HepG2 (cell line): ENCODE results near the gene RNF114. TPM values are rescaled to one million over a fixed set of nuclear protein-coding genes. Genes with fewer than 3 reads are reported as not detected.

Experiments
- FOXO1 ChIP-seq: sonication (generic); formaldehyde crosslinking; IDR thresholded peaks from 2 replicates; pipeline ENCODE4 v1.4.0; 2020; ENCODE audit warnings: missing genetic modification reagents
- JUN ChIP-seq: sonication (generic); formaldehyde crosslinking; IDR thresholded peaks from 2 replicates; pipeline ENCODE4 v1.4.0; 2020; ENCODE audit warnings: mild to moderate bottlenecking, missing genetic modification reagents
- NRL ChIP-seq: sonication (generic); formaldehyde crosslinking; IDR thresholded peaks from 2 replicates; pipeline ENCODE4 v1.5.0; 2020; ENCODE audit warnings: missing genetic modification reagents, mild to moderate bottlenecking, moderate library complexity, borderline replicate concordance
- POLR2AphosphoS5 ChIP-seq: IDR thresholded peaks from 2 replicates; pipeline ENCODE4 v1.6.1; 2012; ENCODE audit warnings: low read depth, low read length
- RFX5 ChIP-seq: IDR thresholded peaks from 2 replicates; pipeline ENCODE4 v1.6.1; 2011; ENCODE audit warnings: low read depth, low read length, improper control_type of control experiment
- TMF1 ChIP-seq: sonication (generic); formaldehyde crosslinking; IDR thresholded peaks from 2 replicates; pipeline ENCODE4 v1.8.1; 2022; ENCODE audit warnings: low read depth, missing genetic modification reagents
- ZNF10 ChIP-seq: sonication (generic); formaldehyde crosslinking; IDR thresholded peaks from 2 replicates; pipeline ENCODE4 v1.4.0; 2020; ENCODE audit warnings: mild to moderate bottlenecking, low read depth, missing genetic modification reagents, borderline replicate concordance
- ZNF564 ChIP-seq: sonication (generic); formaldehyde crosslinking; IDR thresholded peaks from 2 replicates; pipeline ENCODE4 v1.8.1; 2023; ENCODE audit warnings: mild to moderate bottlenecking, missing genetic modification reagents
- ZNF616 ChIP-seq: sonication (generic); formaldehyde crosslinking; IDR thresholded peaks from 2 replicates; pipeline ENCODE4 v1.5.0; 2020; ENCODE audit warnings: low read depth, mild to moderate bottlenecking, missing genetic modification reagents
- polyA plus RNA-seq, 8 experiments: library from polyadenylated mRNA; depleted of rRNA in 3 of 8; stranded (reverse) in 7 of 8; unstranded in 1 of 8; fragments of >200 nt; fragmentation: Illumina TruSeq in 4 of 8; extraction: Trizol in 4 of 8; gene quantifications; 2 replicates each; pipeline versions ENCODE4 v1.2.1 to v1.2.3, GENCODE V29; 2011 to 2016; ENCODE audit warnings: low read depth in 4 of 8, missing spikeins in 1 of 8, mixed read lengths in 1 of 8; ENCODE audit not compliant: insufficient read depth in 1 of 8
- total RNA-seq, 5 experiments: library from RNA; depleted of rRNA; stranded (reverse); fragments of >200 nt; fragmentation: Illumina TruSeq; extraction: Trizol; gene quantifications; 2 replicates each; pipeline ENCODE4 v1.2.3, GENCODE V29; 2016; ENCODE audit warnings: low read depth in 1 of 5
- TF ChIP-seq, protein P1 (sequence below): sonication (generic); formaldehyde crosslinking; IDR thresholded peaks from 2 replicates; pipeline ENCODE4; 2020; ENCODE audit warnings: missing genetic modification reagents, mild to moderate bottlenecking, borderline replicate concordance
- TF ChIP-seq, protein P2 (sequence below): sonication (generic); formaldehyde crosslinking; IDR thresholded peaks from 2 replicates; pipeline ENCODE4 v1.4.0; 2020; ENCODE audit warnings: missing genetic modification reagents
- TF ChIP-seq, protein P3 (sequence below): sonication (generic); formaldehyde crosslinking; IDR thresholded peaks from 2 replicates; pipeline ENCODE4 v1.5.1; 2020; ENCODE audit warnings: missing genetic modification reagents, mild to moderate bottlenecking, borderline replicate concordance
- TF ChIP-seq, protein P4 (sequence below): sonication (generic); formaldehyde crosslinking; conservative IDR thresholded peaks from 2 replicates; pipeline ENCODE4 v1.4.0; 2020; ENCODE audit warnings: mild to moderate bottlenecking, missing genetic modification reagents, moderate library complexity

The RNF114 gene
- total and polyA plus RNA-seq, 2 of the 13 experiments (the other 11 are each of a cell fraction or from before 2014, with no cell fraction given) = 119 to 126 TPM

DNA sequence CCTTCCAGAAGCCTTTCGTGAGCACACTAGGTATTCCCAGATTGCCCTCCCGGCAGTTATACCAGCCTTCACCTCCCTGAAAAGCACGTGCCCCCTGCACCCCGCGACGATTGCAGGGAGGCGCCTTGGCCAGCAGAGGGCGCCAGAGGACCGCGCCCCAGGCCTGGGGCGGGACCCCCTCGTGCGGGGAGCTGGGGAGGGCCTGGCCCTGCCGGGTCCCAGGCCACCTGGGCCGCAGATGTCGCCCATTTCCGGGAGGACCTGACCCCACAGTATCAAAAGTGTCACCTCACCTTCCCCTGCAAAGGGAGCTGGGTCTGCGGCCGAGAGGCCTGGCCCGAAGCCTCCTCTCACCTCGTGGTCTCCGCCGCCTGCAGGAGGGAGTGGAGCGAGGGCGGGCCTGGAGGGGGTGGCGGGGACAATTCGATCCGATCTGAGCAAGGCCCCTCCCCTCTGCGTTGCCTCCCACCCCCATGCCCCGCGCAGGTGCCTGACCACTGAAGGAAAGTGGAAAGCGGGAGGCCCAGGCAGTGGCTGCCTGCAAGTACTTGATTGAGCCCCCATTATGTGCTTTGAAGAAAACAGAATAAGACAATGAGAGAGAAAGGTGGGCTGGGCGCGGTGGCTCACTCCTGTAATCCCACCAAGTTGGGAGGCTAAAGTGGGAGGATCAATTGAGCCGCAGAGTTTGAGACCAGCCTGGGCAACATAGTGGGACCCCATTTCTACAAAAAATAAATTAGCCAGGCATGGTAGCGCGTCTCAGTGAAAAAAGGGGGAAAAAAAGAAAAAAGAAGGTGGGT is 43.0 kb downstream of the RNF114 start (continued):
- TF ChIP-seq, protein P1, sequence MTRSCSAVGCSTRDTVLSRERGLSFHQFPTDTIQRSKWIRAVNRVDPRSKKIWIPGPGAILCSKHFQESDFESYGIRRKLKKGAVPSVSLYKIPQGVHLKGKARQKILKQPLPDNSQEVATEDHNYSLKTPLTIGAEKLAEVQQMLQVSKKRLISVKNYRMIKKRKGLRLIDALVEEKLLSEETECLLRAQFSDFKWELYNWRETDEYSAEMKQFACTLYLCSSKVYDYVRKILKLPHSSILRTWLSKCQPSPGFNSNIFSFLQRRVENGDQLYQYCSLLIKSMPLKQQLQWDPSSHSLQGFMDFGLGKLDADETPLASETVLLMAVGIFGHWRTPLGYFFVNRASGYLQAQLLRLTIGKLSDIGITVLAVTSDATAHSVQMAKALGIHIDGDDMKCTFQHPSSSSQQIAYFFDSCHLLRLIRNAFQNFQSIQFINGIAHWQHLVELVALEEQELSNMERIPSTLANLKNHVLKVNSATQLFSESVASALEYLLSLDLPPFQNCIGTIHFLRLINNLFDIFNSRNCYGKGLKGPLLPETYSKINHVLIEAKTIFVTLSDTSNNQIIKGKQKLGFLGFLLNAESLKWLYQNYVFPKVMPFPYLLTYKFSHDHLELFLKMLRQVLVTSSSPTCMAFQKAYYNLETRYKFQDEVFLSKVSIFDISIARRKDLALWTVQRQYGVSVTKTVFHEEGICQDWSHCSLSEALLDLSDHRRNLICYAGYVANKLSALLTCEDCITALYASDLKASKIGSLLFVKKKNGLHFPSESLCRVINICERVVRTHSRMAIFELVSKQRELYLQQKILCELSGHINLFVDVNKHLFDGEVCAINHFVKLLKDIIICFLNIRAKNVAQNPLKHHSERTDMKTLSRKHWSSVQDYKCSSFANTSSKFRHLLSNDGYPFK (CRISPR knock-in tag) = peak; percentile 85
- TF ChIP-seq, protein P2, sequence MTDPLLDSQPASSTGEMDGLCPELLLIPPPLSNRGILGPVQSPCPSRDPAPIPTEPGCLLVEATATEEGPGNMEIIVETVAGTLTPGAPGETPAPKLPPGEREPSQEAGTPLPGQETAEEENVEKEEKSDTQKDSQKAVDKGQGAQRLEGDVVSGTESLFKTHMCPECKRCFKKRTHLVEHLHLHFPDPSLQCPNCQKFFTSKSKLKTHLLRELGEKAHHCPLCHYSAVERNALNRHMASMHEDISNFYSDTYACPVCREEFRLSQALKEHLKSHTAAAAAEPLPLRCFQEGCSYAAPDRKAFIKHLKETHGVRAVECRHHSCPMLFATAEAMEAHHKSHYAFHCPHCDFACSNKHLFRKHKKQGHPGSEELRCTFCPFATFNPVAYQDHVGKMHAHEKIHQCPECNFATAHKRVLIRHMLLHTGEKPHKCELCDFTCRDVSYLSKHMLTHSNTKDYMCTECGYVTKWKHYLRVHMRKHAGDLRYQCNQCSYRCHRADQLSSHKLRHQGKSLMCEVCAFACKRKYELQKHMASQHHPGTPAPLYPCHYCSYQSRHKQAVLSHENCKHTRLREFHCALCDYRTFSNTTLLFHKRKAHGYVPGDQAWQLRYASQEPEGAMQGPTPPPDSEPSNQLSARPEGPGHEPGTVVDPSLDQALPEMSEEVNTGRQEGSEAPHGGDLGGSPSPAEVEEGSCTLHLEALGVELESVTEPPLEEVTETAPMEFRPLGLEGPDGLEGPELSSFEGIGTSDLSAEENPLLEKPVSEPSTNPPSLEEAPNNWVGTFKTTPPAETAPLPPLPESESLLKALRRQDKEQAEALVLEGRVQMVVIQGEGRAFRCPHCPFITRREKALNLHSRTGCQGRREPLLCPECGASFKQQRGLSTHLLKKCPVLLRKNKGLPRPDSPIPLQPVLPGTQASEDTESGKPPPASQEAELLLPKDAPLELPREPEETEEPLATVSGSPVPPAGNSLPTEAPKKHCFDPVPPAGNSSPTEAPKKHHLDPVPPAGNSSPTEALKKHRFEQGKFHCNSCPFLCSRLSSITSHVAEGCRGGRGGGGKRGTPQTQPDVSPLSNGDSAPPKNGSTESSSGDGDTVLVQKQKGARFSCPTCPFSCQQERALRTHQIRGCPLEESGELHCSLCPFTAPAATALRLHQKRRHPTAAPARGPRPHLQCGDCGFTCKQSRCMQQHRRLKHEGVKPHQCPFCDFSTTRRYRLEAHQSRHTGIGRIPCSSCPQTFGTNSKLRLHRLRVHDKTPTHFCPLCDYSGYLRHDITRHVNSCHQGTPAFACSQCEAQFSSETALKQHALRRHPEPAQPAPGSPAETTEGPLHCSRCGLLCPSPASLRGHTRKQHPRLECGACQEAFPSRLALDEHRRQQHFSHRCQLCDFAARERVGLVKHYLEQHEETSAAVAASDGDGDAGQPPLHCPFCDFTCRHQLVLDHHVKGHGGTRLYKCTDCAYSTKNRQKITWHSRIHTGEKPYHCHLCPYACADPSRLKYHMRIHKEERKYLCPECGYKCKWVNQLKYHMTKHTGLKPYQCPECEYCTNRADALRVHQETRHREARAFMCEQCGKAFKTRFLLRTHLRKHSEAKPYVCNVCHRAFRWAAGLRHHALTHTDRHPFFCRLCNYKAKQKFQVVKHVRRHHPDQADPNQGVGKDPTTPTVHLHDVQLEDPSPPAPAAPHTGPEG (CRISPR knock-in tag) = peak; percentile 72; the same call in 1 of the 2 replicates
- TF ChIP-seq ZNF10 (CRISPR knock-in tag) (no peak; the same call in 1 of the 2 replicates), TMF1 (CRISPR knock-in tag) (0 out of 2 replicates have a peak, but pooled peaks have one; percentile 71), ZNF616 (CRISPR knock-in tag) (0 out of 2 replicates have a peak, but pooled peaks have one; percentile 75), POLR2AphosphoS5 (no peak), NRL (CRISPR knock-in tag) (peak; percentile 93), RFX5 (0 out of 2 replicates have a peak, but pooled peaks have one; percentile 28), FOXO1 (CRISPR knock-in tag) (peak; percentile 80), ZNF564 (CRISPR knock-in tag) (peak; percentile 73; the same call in 1 of the 2 replicates), JUN (peak; percentile 66)
- TF ChIP-seq, protein P3, sequence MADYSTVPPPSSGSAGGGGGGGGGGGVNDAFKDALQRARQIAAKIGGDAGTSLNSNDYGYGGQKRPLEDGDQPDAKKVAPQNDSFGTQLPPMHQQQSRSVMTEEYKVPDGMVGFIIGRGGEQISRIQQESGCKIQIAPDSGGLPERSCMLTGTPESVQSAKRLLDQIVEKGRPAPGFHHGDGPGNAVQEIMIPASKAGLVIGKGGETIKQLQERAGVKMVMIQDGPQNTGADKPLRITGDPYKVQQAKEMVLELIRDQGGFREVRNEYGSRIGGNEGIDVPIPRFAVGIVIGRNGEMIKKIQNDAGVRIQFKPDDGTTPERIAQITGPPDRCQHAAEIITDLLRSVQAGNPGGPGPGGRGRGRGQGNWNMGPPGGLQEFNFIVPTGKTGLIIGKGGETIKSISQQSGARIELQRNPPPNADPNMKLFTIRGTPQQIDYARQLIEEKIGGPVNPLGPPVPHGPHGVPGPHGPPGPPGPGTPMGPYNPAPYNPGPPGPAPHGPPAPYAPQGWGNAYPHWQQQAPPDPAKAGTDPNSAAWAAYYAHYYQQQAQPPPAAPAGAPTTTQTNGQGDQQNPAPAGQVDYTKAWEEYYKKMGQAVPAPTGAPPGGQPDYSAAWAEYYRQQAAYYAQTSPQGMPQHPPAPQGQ (CRISPR knock-in tag) = no peak
- TF ChIP-seq, protein P4, sequence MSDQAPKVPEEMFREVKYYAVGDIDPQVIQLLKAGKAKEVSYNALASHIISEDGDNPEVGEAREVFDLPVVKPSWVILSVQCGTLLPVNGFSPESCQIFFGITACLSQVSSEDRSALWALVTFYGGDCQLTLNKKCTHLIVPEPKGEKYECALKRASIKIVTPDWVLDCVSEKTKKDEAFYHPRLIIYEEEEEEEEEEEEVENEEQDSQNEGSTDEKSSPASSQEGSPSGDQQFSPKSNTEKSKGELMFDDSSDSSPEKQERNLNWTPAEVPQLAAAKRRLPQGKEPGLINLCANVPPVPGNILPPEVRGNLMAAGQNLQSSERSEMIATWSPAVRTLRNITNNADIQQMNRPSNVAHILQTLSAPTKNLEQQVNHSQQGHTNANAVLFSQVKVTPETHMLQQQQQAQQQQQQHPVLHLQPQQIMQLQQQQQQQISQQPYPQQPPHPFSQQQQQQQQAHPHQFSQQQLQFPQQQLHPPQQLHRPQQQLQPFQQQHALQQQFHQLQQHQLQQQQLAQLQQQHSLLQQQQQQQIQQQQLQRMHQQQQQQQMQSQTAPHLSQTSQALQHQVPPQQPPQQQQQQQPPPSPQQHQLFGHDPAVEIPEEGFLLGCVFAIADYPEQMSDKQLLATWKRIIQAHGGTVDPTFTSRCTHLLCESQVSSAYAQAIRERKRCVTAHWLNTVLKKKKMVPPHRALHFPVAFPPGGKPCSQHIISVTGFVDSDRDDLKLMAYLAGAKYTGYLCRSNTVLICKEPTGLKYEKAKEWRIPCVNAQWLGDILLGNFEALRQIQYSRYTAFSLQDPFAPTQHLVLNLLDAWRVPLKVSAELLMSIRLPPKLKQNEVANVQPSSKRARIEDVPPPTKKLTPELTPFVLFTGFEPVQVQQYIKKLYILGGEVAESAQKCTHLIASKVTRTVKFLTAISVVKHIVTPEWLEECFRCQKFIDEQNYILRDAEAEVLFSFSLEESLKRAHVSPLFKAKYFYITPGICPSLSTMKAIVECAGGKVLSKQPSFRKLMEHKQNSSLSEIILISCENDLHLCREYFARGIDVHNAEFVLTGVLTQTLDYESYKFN (CRISPR knock-in tag) = peak; percentile 43; the same call in 1 of the 2 replicates
